PC-9 (cell line): ENCODE results near the gene ATG10.

Source experiments
- EZH2 ChIP-seq: fragments of 200-600 bp; sonication (generic); IDR thresholded peaks from 2 replicates; pipeline ENCODE4 v1.8.0; 2017; ENCODE audit warnings: antibody characterized with exemption, low read depth
- TF ChIP-seq, protein P1 (sequence below): fragments of 200-600 bp; sonication (generic); conservative IDR thresholded peaks from 2 replicates; pipeline ENCODE4 v1.6.1; 2017; ENCODE audit warnings: mixed run types, antibody characterized with exemption, mild to moderate bottlenecking, moderate library complexity

DNA sequence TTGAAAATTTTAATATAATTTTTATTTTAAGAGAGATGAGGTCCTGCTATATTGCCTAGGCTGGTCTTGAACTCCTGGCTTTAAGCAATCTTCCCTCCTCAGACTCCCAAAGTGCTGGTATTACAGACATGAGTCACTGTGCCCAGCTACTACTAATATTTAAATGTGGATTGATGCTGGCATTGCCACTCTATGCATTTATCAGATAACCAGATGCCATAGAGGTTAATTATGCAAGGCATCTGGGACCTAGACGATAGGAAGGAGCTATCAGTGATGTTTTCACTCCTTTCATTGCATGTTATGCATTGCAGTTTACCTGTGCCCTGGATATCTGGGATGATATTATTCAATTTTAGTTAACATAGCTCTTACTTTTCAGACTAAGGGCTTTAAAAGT lies 179.4 kb downstream of the ATG10 start:
- no peak for TF ChIP-seq EZH2
- TF ChIP-seq, protein P1, sequence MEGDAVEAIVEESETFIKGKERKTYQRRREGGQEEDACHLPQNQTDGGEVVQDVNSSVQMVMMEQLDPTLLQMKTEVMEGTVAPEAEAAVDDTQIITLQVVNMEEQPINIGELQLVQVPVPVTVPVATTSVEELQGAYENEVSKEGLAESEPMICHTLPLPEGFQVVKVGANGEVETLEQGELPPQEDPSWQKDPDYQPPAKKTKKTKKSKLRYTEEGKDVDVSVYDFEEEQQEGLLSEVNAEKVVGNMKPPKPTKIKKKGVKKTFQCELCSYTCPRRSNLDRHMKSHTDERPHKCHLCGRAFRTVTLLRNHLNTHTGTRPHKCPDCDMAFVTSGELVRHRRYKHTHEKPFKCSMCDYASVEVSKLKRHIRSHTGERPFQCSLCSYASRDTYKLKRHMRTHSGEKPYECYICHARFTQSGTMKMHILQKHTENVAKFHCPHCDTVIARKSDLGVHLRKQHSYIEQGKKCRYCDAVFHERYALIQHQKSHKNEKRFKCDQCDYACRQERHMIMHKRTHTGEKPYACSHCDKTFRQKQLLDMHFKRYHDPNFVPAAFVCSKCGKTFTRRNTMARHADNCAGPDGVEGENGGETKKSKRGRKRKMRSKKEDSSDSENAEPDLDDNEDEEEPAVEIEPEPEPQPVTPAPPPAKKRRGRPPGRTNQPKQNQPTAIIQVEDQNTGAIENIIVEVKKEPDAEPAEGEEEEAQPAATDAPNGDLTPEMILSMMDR = no peak
